Natural killer cell treated with Interleukin-12 subunit alpha and Interleukin-12 subunit beta and Interleukin-15 and Interleukin-18, amount 100 ng/mL, for 72 hours (primary cell): ENCODE results near the gene RLN2. TPM values are rescaled to one million over a fixed set of nuclear protein-coding genes. Genes with fewer than 3 reads are reported as not detected.

Source experiments
- ATAC-seq, 2 donors: fragments of 150-1000 bp; cut with Tn5 transposase in 1 of 2; sonication (Bioruptor Pico), chemical (Tn5 transposase) in 1 of 2; 2 replicates each; pipeline ENCODE4 v1.10.0; 2021
- DNase-seq: peaks from one replicate; pipeline ENCODE4 v3.0.0; 2022; ENCODE audit warnings: low spot score
- H3K27ac Mint-ChIP-seq, 2 donors: 1 replicate in 1 of 2; 2 replicates in 1 of 2; pipeline ENCODE4 v1.8.0; 2022; ENCODE audit warnings: mixed read lengths in 2 of 2, mild to moderate bottlenecking in 1 of 2, moderate library complexity in 1 of 2
- H3K27me3 Mint-ChIP-seq, 2 donors: 1 replicate in 1 of 2; 2 replicates in 1 of 2; pipeline ENCODE4 v1.8.0; 2022; ENCODE audit warnings: mixed read lengths in 2 of 2
- H3K36me3 Mint-ChIP-seq: one replicate; pipeline ENCODE4 v1.8.0; 2022; ENCODE audit warnings: mixed read lengths
- H3K4me1 Mint-ChIP-seq, 2 donors: 1 replicate in 1 of 2; 2 replicates in 1 of 2; pipeline ENCODE4 v1.8.0; 2022; ENCODE audit warnings: low read depth in 2 of 2, mixed read lengths in 2 of 2, mild to moderate bottlenecking in 1 of 2
- H3K4me3 Mint-ChIP-seq: one replicate; pipeline ENCODE4 v1.8.0; 2022; ENCODE audit warnings: mixed read lengths
- H3K9me3 Mint-ChIP-seq: 2 replicates; pipeline ENCODE4 v1.8.0; 2022; ENCODE audit warnings: mixed read lengths
- total RNA-seq, 2 donors: library from RNA; stranded (reverse); gene quantifications; one replicate each; pipeline ENCODE4 v1.2.3, GENCODE V29; 2022

Gene RLN2
- total RNA-seq, 2 donors from 2014 or later: 0.40 TPM; not detected in 1

DNA sequence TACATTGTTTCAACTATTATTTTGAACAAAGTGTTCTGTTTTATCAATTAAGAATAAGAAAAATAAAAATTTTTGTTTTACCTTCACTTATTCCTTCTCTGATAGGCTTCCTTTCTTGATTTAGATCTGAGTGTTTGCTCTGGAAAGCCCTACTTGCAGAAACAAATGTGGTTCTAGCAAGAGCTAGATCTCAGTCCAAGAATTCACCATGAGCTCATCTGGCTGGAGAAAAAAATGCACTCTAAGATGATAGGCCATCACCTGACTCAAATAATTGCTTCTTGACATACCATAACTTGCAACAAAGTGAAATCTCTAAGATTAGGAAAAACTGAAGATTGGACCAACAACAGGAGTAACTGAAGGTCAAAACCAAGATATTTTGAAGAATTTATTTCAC, 6.3 kb upstream of the RLN2 start:
- no peaks in the 10 kb centered on the region for H3K27me3 Mint-ChIP-seq
- no peak for ATAC-seq
- H3K36me3 Mint-ChIP-seq: peaks cover 9% of the 10 kb centered on the region
- DNase-seq: no peak
- H3K9me3 Mint-ChIP-seq: peaks cover 11% of the 10 kb centered on the region
- H3K27ac Mint-ChIP-seq: no peak overlapping the region
- H3K4me1 Mint-ChIP-seq: no peaks in the 10 kb centered on the region
- no peak overlapping the region for H3K4me3 Mint-ChIP-seq

DNA sequence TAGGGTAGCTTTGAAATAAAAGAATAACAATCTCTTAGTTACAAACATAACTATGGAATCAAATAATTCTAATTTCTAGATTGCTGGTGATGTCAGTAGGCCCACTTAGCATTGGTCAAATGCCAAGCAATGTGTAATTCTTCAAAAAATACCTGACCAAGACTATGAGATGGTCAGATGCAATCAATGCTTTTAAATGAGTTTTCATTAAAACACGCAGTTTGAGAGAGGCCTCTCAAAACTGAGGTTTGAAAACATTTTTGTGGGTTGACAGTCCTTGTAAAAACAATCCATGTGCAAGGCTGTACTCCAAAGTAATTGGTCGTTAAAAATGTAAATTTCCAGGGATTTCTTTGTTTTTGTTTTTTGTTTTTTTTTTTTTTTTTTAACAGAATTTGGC, 1.2 kb upstream of the RLN2 start:
- Mint-ChIP-seq H3K4me1 (peaks cover 4 to 5% of the 10 kb centered on the region in 2 donors), H3K27me3 (no peaks in the 10 kb centered on the region), H3K36me3 (no peaks in the 10 kb centered on the region), H3K9me3 (no peaks in the 10 kb centered on the region), H3K4me3 (no peak overlapping the region), H3K27ac (no peak overlapping the region)
- ATAC-seq (no peak), DNase-seq (no peak)

DNA sequence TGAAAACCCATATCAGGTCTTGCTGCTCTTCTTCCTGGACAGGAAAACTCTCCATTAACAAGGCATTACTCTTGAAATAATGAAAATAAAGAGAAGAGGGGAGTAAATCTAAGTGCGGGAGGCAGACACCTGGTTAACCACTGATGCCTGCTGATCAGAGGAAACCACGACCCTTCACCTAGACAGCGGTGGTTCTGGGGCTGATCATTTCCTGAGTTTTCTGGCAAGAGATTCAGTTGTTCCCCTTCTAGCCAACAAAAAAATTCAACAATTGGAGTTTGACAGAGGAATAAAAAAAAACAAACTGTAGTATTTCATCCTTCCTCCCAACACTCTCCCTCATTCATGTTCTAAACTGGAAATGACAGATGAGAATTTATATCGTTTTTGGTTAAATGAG, 3.0 kb downstream of the RLN2 start:
- Mint-ChIP-seq H3K4me1 (peaks cover 4 to 5% of the 10 kb centered on the region in 2 donors), H3K4me3 (no peak overlapping the region), H3K27ac (no peak overlapping the region), H3K27me3 (no peaks in the 10 kb centered on the region), H3K9me3 (no peaks in the 10 kb centered on the region), H3K36me3 (no peaks in the 10 kb centered on the region)
- ATAC-seq: no peak
- DNase-seq: no peak

DNA sequence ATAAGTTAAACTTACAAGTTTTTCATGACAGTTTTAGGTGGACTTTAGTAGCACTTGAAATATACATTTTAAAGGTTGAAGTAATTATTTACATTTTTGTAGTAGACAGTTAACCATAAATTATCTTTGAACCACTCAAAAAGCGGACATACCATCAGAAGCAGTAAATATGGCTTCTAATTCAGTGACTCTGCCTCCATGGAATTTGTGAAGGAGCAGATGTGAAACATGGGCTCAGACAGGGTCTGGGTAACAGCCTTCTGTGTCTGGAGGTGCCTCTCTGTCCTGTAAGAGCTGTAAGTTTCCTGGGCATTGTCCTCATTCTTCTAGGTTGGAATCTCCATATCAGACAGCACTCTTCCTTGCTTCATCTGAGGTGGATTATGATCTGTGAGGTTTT, 12.4 kb downstream of the RLN2 start:
- ATAC-seq (no peak), DNase-seq (no peak)
- no peak overlapping the region for H3K4me3 Mint-ChIP-seq
- H3K9me3 Mint-ChIP-seq: peaks cover 10% of the 10 kb centered on the region
- H3K27me3 Mint-ChIP-seq: peaks cover 13 to 20% of the 10 kb centered on the region in 2 donors
- H3K27ac Mint-ChIP-seq: no peak overlapping the region
- peaks cover 35% of the 10 kb centered on the region for H3K36me3 Mint-ChIP-seq
- no peaks in the 10 kb centered on the region for H3K4me1 Mint-ChIP-seq

DNA sequence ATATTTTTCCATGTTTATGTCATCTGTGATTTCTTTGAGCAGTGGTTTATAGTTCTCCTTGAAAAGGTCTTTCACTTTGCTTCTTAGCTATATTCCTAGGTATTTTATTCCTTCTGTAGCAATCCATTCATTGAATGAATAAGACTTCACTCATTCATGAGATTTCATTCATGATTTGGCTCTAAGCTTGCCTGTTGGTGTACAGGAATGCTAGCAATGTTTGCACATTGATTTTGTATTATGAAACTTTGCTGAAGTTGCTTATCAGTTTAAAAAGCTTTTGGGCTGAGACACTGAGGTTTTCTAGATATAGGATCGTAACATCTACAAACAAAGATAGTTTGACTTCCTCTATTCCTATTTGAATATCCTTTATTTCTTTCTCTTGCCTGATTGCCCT, 15.9 kb downstream of the RLN2 start:
- H3K27me3 Mint-ChIP-seq: peaks cover 15 to 20% of the 10 kb centered on the region in 2 donors
- peaks cover 11% of the 10 kb centered on the region for H3K36me3 Mint-ChIP-seq
- DNase-seq: no peak
- ATAC-seq: no peak
- no peaks in the 10 kb centered on the region for H3K4me1 Mint-ChIP-seq
- no peak overlapping the region for H3K4me3 Mint-ChIP-seq
- no peak overlapping the region for H3K27ac Mint-ChIP-seq
- H3K9me3 Mint-ChIP-seq: peaks cover 2% of the 10 kb centered on the region

DNA sequence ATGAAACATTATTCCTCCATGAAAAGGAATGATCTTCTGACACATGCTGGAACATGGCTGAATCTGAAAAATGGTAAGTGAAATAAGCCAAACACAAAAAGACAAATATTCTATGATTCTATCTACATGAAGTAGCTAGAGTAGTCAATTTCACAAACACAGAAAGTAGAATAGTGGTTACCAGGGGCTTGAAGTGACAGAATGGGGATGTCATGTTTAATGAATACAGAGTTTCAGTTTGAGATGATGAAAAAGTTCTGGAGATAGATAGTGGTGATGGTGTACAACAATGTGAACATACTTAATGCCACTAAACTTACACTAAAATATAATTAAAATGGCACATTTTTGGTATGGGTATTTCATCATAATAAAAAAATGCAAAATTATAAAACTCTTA, 18.3 kb downstream of the RLN2 start:
- no peak overlapping the region for H3K27ac Mint-ChIP-seq
- no peaks in the 10 kb centered on the region for H3K4me1 Mint-ChIP-seq
- H3K27me3 Mint-ChIP-seq: peaks cover 18 to 20% of the 10 kb centered on the region in 2 donors
- DNase-seq (no peak), ATAC-seq (no peak)
- H3K9me3 Mint-ChIP-seq: peaks cover 2% of the 10 kb centered on the region
- no peak overlapping the region for H3K4me3 Mint-ChIP-seq
- peaks cover 11% of the 10 kb centered on the region for H3K36me3 Mint-ChIP-seq

DNA sequence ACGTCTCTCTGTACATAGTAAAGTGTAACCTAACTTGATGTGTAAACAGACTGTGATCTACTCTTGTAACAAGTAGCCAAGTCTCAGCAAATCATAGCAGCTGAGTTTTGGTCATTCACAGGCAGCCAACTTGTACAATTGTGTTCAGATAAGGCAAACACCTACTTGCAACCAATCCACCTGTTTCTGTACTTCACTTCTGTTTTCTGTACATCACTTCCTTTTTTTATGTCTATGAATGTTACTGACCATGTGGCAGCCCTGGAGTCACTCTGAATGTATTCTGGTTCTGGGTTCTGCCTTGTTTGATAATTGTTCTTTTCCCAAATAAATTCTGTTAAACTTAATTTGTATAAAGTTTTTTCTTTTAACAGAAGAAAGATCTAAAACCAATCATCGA, 26.0 kb downstream of the RLN2 start:
- Mint-ChIP-seq H3K36me3 (peaks cover 4% of the 10 kb centered on the region), H3K27ac (no peak overlapping the region), H3K4me1 (no peaks in the 10 kb centered on the region), H3K9me3 (no peaks in the 10 kb centered on the region), H3K4me3 (no peak overlapping the region), H3K27me3 (peaks cover 0 to 2% of the 10 kb centered on the region in 2 donors)
- ATAC-seq (no peak), DNase-seq (no peak)

DNA sequence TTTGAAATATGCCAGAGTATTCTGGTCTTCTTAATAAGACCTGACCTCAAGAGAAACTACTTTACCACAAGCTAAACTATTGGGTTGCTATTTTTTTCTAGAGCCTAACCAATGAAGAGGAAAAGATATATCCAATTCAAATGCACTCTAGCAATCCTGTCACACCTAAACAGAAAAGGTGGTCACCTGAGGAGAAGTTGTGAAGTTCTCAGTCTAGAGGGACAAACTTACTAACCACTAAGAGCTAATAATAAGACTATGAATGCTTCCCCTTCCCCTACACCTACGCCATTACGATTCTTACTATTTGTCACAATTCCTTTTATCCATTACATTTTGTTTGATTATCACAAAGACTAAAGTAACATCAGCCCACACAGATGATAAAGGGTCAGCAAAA, 29.7 kb downstream of the RLN2 start:
- Mint-ChIP-seq H3K4me1 (no peaks in the 10 kb centered on the region), H3K36me3 (peaks cover 4% of the 10 kb centered on the region), H3K4me3 (no peak overlapping the region), H3K27me3 (no peaks in the 10 kb centered on the region), H3K9me3 (no peaks in the 10 kb centered on the region), H3K27ac (no peak overlapping the region)
- no peak for DNase-seq
- no peak for ATAC-seq

DNA sequence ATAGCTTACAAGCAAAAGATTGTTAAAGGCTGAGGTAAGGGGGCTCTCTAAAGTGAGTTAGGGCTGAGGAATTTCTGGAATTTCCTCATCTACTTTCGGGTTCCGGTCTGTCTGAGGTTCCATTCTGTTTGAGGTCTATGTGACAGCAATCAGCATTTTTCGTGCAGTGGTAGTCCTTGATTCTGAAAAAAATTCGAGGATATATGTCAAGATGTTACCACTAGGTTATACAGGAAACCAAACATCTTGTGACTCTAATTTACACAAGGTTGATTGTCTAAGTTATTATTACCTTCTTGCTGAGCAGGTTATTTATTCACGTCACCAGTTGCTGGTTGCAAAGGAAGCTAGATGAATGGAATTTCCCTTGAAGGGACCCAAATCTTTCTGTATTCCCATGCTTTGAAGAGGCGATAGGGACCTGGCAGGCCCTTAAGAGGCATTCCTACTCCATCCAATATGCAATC, 35.2 kb downstream of the RLN2 start:
- Mint-ChIP-seq H3K4me1 (no peaks in the 10 kb centered on the region), H3K27me3 (no peaks in the 10 kb centered on the region), H3K36me3 (no peaks in the 10 kb centered on the region), H3K27ac (no peak overlapping the region), H3K9me3 (no peaks in the 10 kb centered on the region), H3K4me3 (no peak overlapping the region)
- ATAC-seq (no peak), DNase-seq (no peak)

DNA sequence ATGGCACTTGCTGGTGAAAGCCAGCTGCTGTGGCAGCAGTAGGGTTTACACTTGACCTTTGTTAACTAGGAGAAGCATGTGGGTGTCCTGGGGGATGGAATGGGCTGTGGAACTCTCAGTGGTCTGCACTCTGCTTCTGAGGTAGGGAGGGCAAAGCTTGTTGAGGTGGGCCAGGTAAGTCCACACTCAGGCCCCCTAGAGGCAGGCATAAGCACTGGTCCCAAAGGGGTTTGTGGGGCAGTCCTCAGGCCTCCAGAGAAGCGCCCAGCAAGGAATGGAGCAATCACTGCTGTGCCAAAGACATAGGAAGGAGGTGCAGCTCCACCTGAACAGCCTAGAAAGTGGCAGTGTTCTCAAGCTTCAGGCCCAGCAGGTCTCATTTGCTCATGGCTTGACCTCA, 38.6 kb downstream of the RLN2 start:
- Mint-ChIP-seq H3K36me3 (no peaks in the 10 kb centered on the region), H3K27me3 (no peaks in the 10 kb centered on the region), H3K9me3 (no peaks in the 10 kb centered on the region), H3K4me1 (no peaks in the 10 kb centered on the region), H3K4me3 (no peak overlapping the region), H3K27ac (no peak overlapping the region)
- DNase-seq (no peak), ATAC-seq (no peak)

DNA sequence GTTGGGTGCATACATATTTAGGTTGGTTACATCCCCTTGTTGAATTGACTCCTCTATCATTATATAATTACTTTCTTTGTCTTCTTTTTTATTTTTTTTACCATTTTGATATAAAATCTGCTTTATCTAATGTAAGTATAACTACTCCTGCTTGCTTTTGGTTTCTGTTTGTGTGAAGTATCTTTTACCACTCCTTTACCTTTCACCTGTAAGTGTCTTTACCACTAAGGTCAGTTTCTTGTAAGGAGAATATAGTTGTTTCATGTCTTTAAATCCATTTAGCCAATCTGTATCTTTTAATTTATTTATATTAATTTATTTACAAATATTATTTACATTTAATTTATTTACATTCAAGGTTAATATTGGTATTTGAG, 40.3 kb downstream of the RLN2 start:
- ATAC-seq (no peak), DNase-seq (no peak)
- no peaks in the 10 kb centered on the region for H3K27me3 Mint-ChIP-seq
- no peaks in the 10 kb centered on the region for H3K4me1 Mint-ChIP-seq
- H3K36me3 Mint-ChIP-seq: no peaks in the 10 kb centered on the region
- H3K4me3 Mint-ChIP-seq: no peak overlapping the region
- H3K9me3 Mint-ChIP-seq: no peaks in the 10 kb centered on the region
- no peak overlapping the region for H3K27ac Mint-ChIP-seq

DNA sequence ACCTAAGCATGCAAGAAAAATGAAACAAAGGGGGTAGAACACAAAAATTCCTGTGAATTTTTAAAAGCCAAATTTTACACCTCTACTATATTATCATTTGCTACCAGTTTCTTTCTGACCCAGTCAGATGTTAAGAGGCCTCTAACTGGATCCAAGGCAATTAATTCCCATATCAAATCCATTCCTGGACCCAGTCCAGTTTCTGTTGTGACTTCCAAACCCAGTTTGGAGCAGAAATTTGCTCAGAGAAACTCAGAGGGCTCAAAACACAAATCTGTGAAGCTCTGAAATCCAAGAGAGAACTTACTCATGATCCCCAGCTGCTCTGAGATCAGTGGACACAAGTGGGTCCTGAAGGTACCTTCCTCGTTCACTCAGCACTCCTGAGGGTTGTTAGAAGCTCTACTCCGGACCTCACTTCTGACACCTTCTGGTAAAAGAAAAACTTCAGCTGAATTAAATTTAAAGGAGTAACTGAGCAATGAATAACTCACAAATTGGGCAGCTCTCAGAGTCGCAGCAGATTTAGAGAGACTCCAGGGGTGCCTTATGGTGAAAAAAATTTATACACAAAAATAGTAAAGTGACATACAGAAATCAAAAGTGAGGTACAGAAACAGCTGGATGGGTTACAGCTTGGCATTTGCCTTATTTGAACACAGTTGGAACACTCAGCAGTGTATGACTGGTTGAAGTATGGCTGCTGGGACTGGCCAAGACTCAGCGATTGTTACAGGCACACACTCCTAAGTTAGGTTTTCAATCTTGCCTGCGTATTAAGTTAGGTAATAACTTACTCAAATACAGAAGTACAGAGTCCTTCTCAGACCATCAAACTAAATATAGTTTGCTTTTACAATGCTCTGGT, 40.9 kb downstream of the RLN2 start:
- DNase-seq (no peak), ATAC-seq (no peak)
- Mint-ChIP-seq H3K36me3 (no peaks in the 10 kb centered on the region), H3K27ac (no peak overlapping the region), H3K4me1 (no peaks in the 10 kb centered on the region), H3K4me3 (no peak overlapping the region), H3K27me3 (no peaks in the 10 kb centered on the region), H3K9me3 (no peaks in the 10 kb centered on the region)
